Fibroblast of lung (primary cell): ENCODE measurements around the gene CDK18.

Source experiments
- EZH2 ChIP-seq: IDR thresholded peaks from 2 replicates; pipeline ENCODE4 v1.5.1; 2012; ENCODE audit warnings: low read length, control low read depth, mild to moderate bottlenecking; ENCODE audit errors: missing control alignments
- TF ChIP-seq, protein P1 (sequence below), 2 donors: IDR thresholded peaks in 1 of 2; conservative IDR thresholded peaks in 1 of 2; 1 replicate in 1 of 2; 2 replicates in 1 of 2; pipeline ENCODE4 v1.5.1; 2011 to 2012; ENCODE audit warnings: low read length in 2 of 2, control low read depth in 1 of 2, inconsistent platforms in 1 of 2, low read depth in 1 of 2, mild to moderate bottlenecking in 1 of 2

DNA sequence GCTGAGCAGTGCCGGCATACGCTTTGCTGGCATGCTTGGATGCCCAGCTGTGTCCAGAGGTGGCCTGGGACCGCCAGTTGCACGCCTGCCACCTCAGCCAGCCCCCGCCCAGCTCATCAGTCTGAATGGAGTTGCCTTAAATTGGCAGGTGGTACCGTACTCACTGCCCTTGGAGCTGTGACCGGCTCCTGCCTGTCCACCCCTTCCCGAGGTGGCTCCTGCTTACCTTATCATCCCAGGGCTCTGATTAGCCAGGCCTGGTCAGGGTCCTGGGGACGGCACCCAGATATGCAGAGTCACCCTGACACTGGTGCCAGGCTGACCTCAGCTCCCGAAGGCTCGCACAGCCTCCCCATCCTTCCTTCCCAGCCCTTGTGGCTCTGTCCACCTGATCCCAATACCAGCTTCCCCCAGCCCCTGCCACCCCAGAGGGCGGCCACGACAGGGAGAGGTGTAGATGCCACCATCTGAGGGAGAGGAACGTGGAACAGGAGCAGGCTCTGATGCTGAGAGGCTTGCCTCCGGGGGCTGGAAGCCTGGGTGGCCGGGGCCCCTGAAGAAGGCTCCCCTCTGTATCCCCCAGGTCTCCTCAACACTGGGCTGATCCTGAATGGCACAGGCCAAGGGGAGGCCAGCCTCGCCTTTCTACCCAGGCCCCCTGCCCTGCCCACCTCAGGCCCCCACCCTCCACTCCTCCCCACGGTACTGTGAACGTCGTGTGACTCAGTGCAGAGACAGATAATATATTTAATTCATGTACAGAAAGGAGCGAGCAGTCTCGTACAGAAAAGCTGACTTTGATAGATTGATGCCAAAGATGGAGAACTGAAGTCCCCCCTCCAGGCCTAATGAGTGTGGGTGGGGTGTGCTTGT lies 27.8 kb downstream of the CDK18 start:
- TF ChIP-seq, protein P1, sequence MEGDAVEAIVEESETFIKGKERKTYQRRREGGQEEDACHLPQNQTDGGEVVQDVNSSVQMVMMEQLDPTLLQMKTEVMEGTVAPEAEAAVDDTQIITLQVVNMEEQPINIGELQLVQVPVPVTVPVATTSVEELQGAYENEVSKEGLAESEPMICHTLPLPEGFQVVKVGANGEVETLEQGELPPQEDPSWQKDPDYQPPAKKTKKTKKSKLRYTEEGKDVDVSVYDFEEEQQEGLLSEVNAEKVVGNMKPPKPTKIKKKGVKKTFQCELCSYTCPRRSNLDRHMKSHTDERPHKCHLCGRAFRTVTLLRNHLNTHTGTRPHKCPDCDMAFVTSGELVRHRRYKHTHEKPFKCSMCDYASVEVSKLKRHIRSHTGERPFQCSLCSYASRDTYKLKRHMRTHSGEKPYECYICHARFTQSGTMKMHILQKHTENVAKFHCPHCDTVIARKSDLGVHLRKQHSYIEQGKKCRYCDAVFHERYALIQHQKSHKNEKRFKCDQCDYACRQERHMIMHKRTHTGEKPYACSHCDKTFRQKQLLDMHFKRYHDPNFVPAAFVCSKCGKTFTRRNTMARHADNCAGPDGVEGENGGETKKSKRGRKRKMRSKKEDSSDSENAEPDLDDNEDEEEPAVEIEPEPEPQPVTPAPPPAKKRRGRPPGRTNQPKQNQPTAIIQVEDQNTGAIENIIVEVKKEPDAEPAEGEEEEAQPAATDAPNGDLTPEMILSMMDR (conservative IDR thresholded peaks at IDR 0.05 in 1 of 2, IDR thresholded peaks at IDR 0.05 in 1 of 2; ENCODE audit: low read depth in 1 of 2, low read length in 2 of 2) = no peak
- no peak for TF ChIP-seq EZH2
